ENCODE measurements around the gene CTSD.

GRCh38 chr11:1750840-1751530 is 12.7 kb downstream of the CTSD start:
- no peak for TF ChIP-seq CTCF (conservative IDR thresholded peaks at IDR 0.05; ENCODE audit: low read length)
- no peak for TF ChIP-seq EZH2phosphoT487 (IDR thresholded peaks at IDR 0.05; ENCODE audit: borderline replicate concordance)

Measured in Loucy (cell line).